Liver (tissue), 9 donors: ENCODE results near the gene HOXA3. TPM values are rescaled to one million over a fixed set of nuclear protein-coding genes. Genes with fewer than 3 reads are reported as not detected.

Experiments
- DNase-seq: peaks from one replicate; pipeline ENCODE4 v3.0.0-alpha.2; 2017; ENCODE audit warnings: low spot score
- H3K27ac ChIP-seq, 2 donors: one replicate each; pipeline ENCODE4 v1.7.0; 2013; ENCODE audit warnings: inconsistent platforms in 2 of 2, low read length in 2 of 2, control low read depth in 1 of 2, low read depth in 1 of 2, mild to moderate bottlenecking in 1 of 2
- H3K27me3 ChIP-seq, 4 donors: one replicate each; pipeline versions ENCODE4 v1.6.1 to v1.7.0; 2013; ENCODE audit warnings: low read length in 3 of 4, inconsistent platforms in 1 of 4, mild to moderate bottlenecking in 1 of 4, moderate library complexity in 1 of 4; ENCODE audit not compliant: control insufficient read depth in 4 of 4, insufficient read depth in 4 of 4
- H3K36me3 ChIP-seq, 4 donors: one replicate each; pipeline versions ENCODE4 v1.6.1 to v1.7.0; 2013; ENCODE audit warnings: low read length in 3 of 4, mild to moderate bottlenecking in 3 of 4, low read depth in 1 of 4, moderate library complexity in 1 of 4; ENCODE audit not compliant: control insufficient read depth in 4 of 4, insufficient read depth in 3 of 4
- H3K4me1 ChIP-seq, 4 donors: one replicate each; pipeline versions ENCODE4 v1.6.1 to v1.7.0; 2013; ENCODE audit warnings: low read length in 3 of 4, mild to moderate bottlenecking in 3 of 4, moderate library complexity in 1 of 4; ENCODE audit not compliant: control insufficient read depth in 4 of 4, insufficient read depth in 4 of 4
- H3K4me3 ChIP-seq, 3 donors: one replicate each; pipeline versions ENCODE4 v1.6.1 to v1.7.0; 2013; ENCODE audit warnings: low read length in 3 of 3, control low read depth in 1 of 3, low read depth in 1 of 3, mild to moderate bottlenecking in 1 of 3
- H3K9ac ChIP-seq, 2 donors: one replicate each; pipeline ENCODE4 v1.7.0; 2013; ENCODE audit warnings: low read length in 2 of 2, mild to moderate bottlenecking in 2 of 2, moderate library complexity in 2 of 2, control low read depth in 1 of 2, low read depth in 1 of 2
- H3K9me3 ChIP-seq, 4 donors: one replicate each; pipeline versions ENCODE4 v1.6.1 to v1.7.0; 2013; ENCODE audit warnings: low read length in 3 of 4; ENCODE audit not compliant: control insufficient read depth in 4 of 4
- CTCF ChIP-seq: fragments of 150-350 bp; IDR thresholded peaks from 2 replicates; pipeline ENCODE4 v1.5.1; 2017; ENCODE audit warnings: improper control_type of control experiment, low read depth, low read length; ENCODE audit not compliant: missing input control
- EGR1 ChIP-seq, 2 donors: IDR thresholded peaks; 2 replicates each; pipeline ENCODE4 v1.6.1; 2016 to 2018; ENCODE audit warnings: antibody characterized with exemption in 2 of 2, low read depth in 2 of 2
- FOXA1 ChIP-seq: IDR thresholded peaks from 2 replicates; pipeline ENCODE4 v1.6.1; 2016; ENCODE audit warnings: antibody characterized with exemption
- FOXA2 ChIP-seq: IDR thresholded peaks from 2 replicates; pipeline ENCODE4 v1.6.1; 2016; ENCODE audit warnings: antibody characterized with exemption
- GABPA ChIP-seq, 2 donors: IDR thresholded peaks in 1 of 2; conservative IDR thresholded peaks in 1 of 2; 2 replicates each; pipeline ENCODE4 v1.6.1; 2016; ENCODE audit warnings: antibody characterized with exemption in 2 of 2, mild to moderate bottlenecking in 1 of 2, moderate library complexity in 1 of 2
- HNF4A ChIP-seq, 2 donors: conservative IDR thresholded peaks; 2 replicates each; pipeline ENCODE4 v1.6.1; 2016; ENCODE audit warnings: antibody characterized with exemption in 2 of 2, mild to moderate bottlenecking in 2 of 2
- HNF4G ChIP-seq: IDR thresholded peaks from 2 replicates; pipeline ENCODE4 v1.6.1; 2016; ENCODE audit warnings: antibody characterized with exemption
- JUND ChIP-seq, 2 donors: IDR thresholded peaks; 2 replicates each; pipeline ENCODE4 v1.6.1; 2016; ENCODE audit warnings: antibody characterized with exemption in 2 of 2
- RAD21 ChIP-seq, 2 donors: IDR thresholded peaks; 2 replicates each; pipeline ENCODE4 v1.6.1; 2016; ENCODE audit warnings: antibody characterized with exemption in 2 of 2, mild to moderate bottlenecking in 2 of 2
- REST ChIP-seq: IDR thresholded peaks from 2 replicates; pipeline ENCODE4 v1.6.1; 2016; ENCODE audit warnings: antibody characterized with exemption, mild to moderate bottlenecking
- RXRA ChIP-seq, 2 donors: IDR thresholded peaks; 2 replicates each; pipeline ENCODE4 v1.6.1; 2017 to 2018; ENCODE audit warnings: antibody characterized with exemption in 2 of 2, mild to moderate bottlenecking in 1 of 2
- SP1 ChIP-seq: IDR thresholded peaks from 2 replicates; pipeline ENCODE4 v1.6.1; 2018; ENCODE audit warnings: antibody characterized with exemption, mild to moderate bottlenecking
- TAF1 ChIP-seq: conservative IDR thresholded peaks from 2 replicates; pipeline ENCODE4 v1.6.1; 2016; ENCODE audit warnings: antibody characterized with exemption, mild to moderate bottlenecking
- YY1 ChIP-seq: IDR thresholded peaks from 2 replicates; pipeline ENCODE4 v1.6.1; 2016; ENCODE audit warnings: antibody characterized with exemption, mild to moderate bottlenecking
- ZBTB33 ChIP-seq: IDR thresholded peaks from 2 replicates; pipeline ENCODE4 v1.6.1; 2016; ENCODE audit warnings: antibody characterized with exemption
- WGBS: extraction: QIAGEN DNeasy Blood & Tissue Kit; methylation state at CpG from one replicate; pipeline ENCODE4 v1.1.7; 2013; 5-methylcytosine and 5-hydroxymethylcytosine counted together
- polyA plus RNA-seq, 2 donors: library from polyadenylated mRNA; stranded (reverse) in 1 of 2; unstranded in 1 of 2; fragments of 200-250 nt in 1 of 2; fragments of >200 nt in 1 of 2; fragmentation: Nextera tagmentation in 1 of 2; extraction: Ambion mirVana in 1 of 2; gene quantifications; one replicate each; pipeline versions ENCODE4 v1.2.1 to v1.2.3, GENCODE V29; 2013 to 2015
- total RNA-seq, 2 donors: library from RNA; depleted of rRNA; stranded (reverse); fragments of >200 nt; gene quantifications; one replicate each; pipeline ENCODE4 v1.2.3, GENCODE V29; 2014
- donor health status: healthy.
- donor health status: healthy.
- donor health status: healthy.
- donor health status: healthy.
- donor health status: healthy.

The HOXA3 gene
- total and polyA plus RNA-seq, 4 donors: 0.11 to 0.28 (median 0.20) TPM

GRCh38 chr7:27201580-27202017 is 49.2 kb upstream of the HOXA3 start:
- WGBS: 12% methylated on average over 4 of the region's 4 CpGs

GRCh38 chr7:27200761-27201579 is 48.6 kb upstream of the HOXA3 start:
- TF ChIP-seq RXRA (IDR thresholded peaks at IDR 0.05) (no peak), HNF4G (no peak), RAD21 (IDR thresholded peaks at IDR 0.05) (no peak), EGR1 (IDR thresholded peaks at IDR 0.05; ENCODE audit: low read depth in 2 of 2) (no peak), FOXA2 (no peak), ZBTB33 (no peak), YY1 (no peak), SP1 (no peak), FOXA1 (no peak), REST (no peak), CTCF (no peak), GABPA (IDR thresholded peaks at IDR 0.05 in 1 of 2, conservative IDR thresholded peaks at IDR 0.05 in 1 of 2) (no peak)
- Histone ChIP-seq H3K9me3 (peaks cover 0 to 9% (median 0%) of the 10 kb centered on the region in 4 donors), H3K4me3 (peak overlapping the region in 1 of 3 donors; percentile 46), H3K4me1 (peaks cover 19 to 37% (median 31%) of the 10 kb centered on the region in 4 donors), H3K9ac (no peak overlapping the region), H3K27ac (no peak overlapping the region), H3K36me3 (no peaks in the 10 kb centered on the region), H3K27me3 (peaks cover 5 to 51% (median 29%) of the 10 kb centered on the region in 4 donors)
- no peak for DNase-seq
- 14% methylated on average over 14 of the region's 14 CpGs for WGBS

More at GRCh38 chr7:27201580-27202017, 49.2 kb upstream of the HOXA3 start:
- TF ChIP-seq GABPA (IDR thresholded peaks at IDR 0.05 in 1 of 2, conservative IDR thresholded peaks at IDR 0.05 in 1 of 2) (no peak), ZBTB33 (no peak), SP1 (no peak), EGR1 (IDR thresholded peaks at IDR 0.05; ENCODE audit: low read depth in 2 of 2) (no peak), FOXA2 (no peak), HNF4A (conservative IDR thresholded peaks at IDR 0.05) (no peak), TAF1 (no peak), RXRA (IDR thresholded peaks at IDR 0.05) (no peak), JUND (IDR thresholded peaks at IDR 0.05) (no peak), YY1 (no peak), HNF4G (no peak)
- DNase-seq: peak; percentile 27
- H3K36me3 ChIP-seq: no peaks in the 10 kb centered on the region
- H3K4me3 ChIP-seq: no peak overlapping the region
- H3K27ac ChIP-seq: no peak overlapping the region
- H3K4me1 ChIP-seq: peaks cover 17 to 34% (median 29%) of the 10 kb centered on the region in 4 donors
- H3K9ac ChIP-seq: no peak overlapping the region
- H3K9me3 ChIP-seq: peaks cover 0 to 9% (median 0%) of the 10 kb centered on the region in 4 donors
- H3K27me3 ChIP-seq: peaks cover 5 to 52% (median 29%) of the 10 kb centered on the region in 4 donors
